ENCODE data around the gene ZNF385D.

The ZNF385D gene

GRCh38 chr3:21528291-21528995, 222.6 kb downstream of the ZNF385D start:
- H3K36me3 ChIP-seq (ENCODE audit: control insufficient read depth, insufficient read depth, low read length): no peaks in the 10 kb centered on the region
- H3K27me3 ChIP-seq (replicated peaks; ENCODE audit: control insufficient read depth, insufficient read depth, low read length): no peaks in the 10 kb centered on the region
- no peak for TF ChIP-seq CTCF (IDR thresholded peaks at IDR 0.05; ENCODE audit: insufficient read depth, low read length, poor library complexity, severe bottlenecking)
- no peak overlapping the region for H3K4me3 ChIP-seq (replicated peaks; ENCODE audit: low read depth, low read length)
- DNase-seq (ENCODE audit: extremely low read depth, insufficient read length): no peak

- no peak for DNase-seq (ENCODE audit: extremely low read depth, insufficient read length)
- Histone ChIP-seq H3K36me3 (ENCODE audit: control insufficient read depth, insufficient read depth, low read length) (no peaks in the 10 kb centered on the region), H3K27me3 (replicated peaks; ENCODE audit: control insufficient read depth, insufficient read depth, low read length) (no peaks in the 10 kb centered on the region), H3K4me3 (replicated peaks; ENCODE audit: low read depth, low read length) (no peak overlapping the region)
- no peak for TF ChIP-seq CTCF (IDR thresholded peaks at IDR 0.05; ENCODE audit: insufficient read depth, low read length, poor library complexity, severe bottlenecking)
Observed at GRCh38 chr3:21526461-21526860, 224.5 kb downstream of the ZNF385D start.

GRCh38 chr3:21524133-21524532, 226.9 kb downstream of the ZNF385D start:
- no peak for DNase-seq (ENCODE audit: extremely low read depth, insufficient read length)
- H3K27me3 ChIP-seq (replicated peaks; ENCODE audit: control insufficient read depth, insufficient read depth, low read length): no peaks in the 10 kb centered on the region
- no peak for TF ChIP-seq CTCF (IDR thresholded peaks at IDR 0.05; ENCODE audit: insufficient read depth, low read length, poor library complexity, severe bottlenecking)
- H3K36me3 ChIP-seq (ENCODE audit: control insufficient read depth, insufficient read depth, low read length): no peaks in the 10 kb centered on the region
- H3K4me3 ChIP-seq (replicated peaks; ENCODE audit: low read depth, low read length): no peak overlapping the region

- Histone ChIP-seq H3K36me3 (ENCODE audit: control insufficient read depth, insufficient read depth, low read length) (no peaks in the 10 kb centered on the region), H3K27me3 (replicated peaks; ENCODE audit: control insufficient read depth, insufficient read depth, low read length) (no peaks in the 10 kb centered on the region), H3K4me3 (replicated peaks; ENCODE audit: low read depth, low read length) (no peak overlapping the region)
- no peak for DNase-seq (ENCODE audit: extremely low read depth, insufficient read length)
- TF ChIP-seq CTCF (IDR thresholded peaks at IDR 0.05; ENCODE audit: insufficient read depth, low read length, poor library complexity, severe bottlenecking): no peak
Observed at GRCh38 chr3:21520106-21520963, 230.7 kb downstream of the ZNF385D start.

GRCh38 chr3:21517184-21517583, 233.8 kb downstream of the ZNF385D start:
- DNase-seq (ENCODE audit: extremely low read depth, insufficient read length): no peak
- no peak for TF ChIP-seq CTCF (IDR thresholded peaks at IDR 0.05; ENCODE audit: insufficient read depth, low read length, poor library complexity, severe bottlenecking)
- H3K27me3 ChIP-seq (replicated peaks; ENCODE audit: control insufficient read depth, insufficient read depth, low read length): no peaks in the 10 kb centered on the region
- H3K4me3 ChIP-seq (replicated peaks; ENCODE audit: low read depth, low read length): no peak overlapping the region
- H3K36me3 ChIP-seq (ENCODE audit: control insufficient read depth, insufficient read depth, low read length): no peaks in the 10 kb centered on the region

All from GM06990 (cell line).